ENCODE measurements around the gene STK32B. TPM values are rescaled to one million over a fixed set of nuclear protein-coding genes. Genes with fewer than 3 reads are reported as not detected.

STK32B gene
- total RNA-seq, 1 donor from 2014 or later = 4.2 TPM

DNA sequence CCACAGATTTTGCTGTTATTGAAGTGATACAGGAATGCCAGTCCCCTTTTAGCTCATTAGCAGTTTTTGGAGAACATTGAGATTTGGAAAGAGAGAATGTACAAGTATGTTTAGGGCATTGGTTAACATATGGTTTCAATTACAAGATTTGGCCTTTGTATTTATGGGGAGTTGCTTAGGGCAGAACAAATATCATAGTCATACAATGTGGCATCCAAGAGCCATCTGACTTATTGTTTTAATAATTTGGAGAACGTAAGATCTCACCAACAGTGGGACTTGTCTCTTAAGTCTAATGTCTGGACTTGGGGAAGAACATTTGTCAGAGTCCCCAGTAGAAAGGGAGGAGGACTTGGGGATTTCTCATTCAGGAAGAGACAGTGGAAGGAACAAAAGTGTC, 166.1 kb downstream of the STK32B start:
- no peak overlapping the region for H3K4me3 ChIP-seq (ENCODE audit: low read depth, low read length)
- no peak for DNase-seq (ENCODE audit: low read depth)
- TF ChIP-seq, protein P1, sequence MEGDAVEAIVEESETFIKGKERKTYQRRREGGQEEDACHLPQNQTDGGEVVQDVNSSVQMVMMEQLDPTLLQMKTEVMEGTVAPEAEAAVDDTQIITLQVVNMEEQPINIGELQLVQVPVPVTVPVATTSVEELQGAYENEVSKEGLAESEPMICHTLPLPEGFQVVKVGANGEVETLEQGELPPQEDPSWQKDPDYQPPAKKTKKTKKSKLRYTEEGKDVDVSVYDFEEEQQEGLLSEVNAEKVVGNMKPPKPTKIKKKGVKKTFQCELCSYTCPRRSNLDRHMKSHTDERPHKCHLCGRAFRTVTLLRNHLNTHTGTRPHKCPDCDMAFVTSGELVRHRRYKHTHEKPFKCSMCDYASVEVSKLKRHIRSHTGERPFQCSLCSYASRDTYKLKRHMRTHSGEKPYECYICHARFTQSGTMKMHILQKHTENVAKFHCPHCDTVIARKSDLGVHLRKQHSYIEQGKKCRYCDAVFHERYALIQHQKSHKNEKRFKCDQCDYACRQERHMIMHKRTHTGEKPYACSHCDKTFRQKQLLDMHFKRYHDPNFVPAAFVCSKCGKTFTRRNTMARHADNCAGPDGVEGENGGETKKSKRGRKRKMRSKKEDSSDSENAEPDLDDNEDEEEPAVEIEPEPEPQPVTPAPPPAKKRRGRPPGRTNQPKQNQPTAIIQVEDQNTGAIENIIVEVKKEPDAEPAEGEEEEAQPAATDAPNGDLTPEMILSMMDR (conservative IDR thresholded peaks at IDR 0.05; ENCODE audit: low read depth, low read length) = no peak

DNA sequence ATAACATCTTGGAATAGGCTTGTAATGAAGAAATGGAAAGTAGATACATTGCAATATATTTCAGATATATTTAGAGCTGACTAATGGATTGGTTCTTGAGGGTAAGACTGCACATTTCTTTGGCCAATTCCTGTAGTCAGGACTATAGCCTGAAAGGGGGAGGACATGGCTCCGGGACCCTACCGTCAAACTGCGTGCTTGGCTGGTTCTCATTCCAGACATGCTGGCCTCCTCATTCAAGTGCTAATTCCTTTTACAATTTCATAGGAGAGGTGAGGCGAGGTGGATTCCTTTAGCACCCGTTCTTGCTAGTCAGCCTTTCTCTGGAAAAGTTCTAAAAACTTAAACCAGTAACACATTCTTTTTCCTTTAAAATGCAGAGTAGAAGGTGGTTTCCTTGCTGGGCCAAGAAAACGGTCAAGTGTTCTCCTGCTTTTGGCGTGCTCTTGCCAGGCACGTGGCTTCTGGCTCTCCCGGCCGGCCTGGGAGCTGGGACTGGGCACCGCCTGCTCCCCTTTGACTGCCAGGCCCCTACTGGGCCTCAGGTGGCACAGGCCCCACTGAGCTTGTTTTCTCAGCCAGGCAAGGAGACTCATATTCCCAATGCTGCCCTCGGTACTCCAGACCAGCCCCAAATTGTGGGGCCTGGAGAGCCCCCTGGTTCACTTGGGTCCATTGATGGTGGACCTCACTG, 167.2 kb downstream of the STK32B start:
- H3K4me3 ChIP-seq (ENCODE audit: low read depth, low read length) = no peak overlapping the region
- TF ChIP-seq, protein P1 (conservative IDR thresholded peaks at IDR 0.05; ENCODE audit: low read depth, low read length) = no peak
- no peak for DNase-seq (ENCODE audit: low read depth)

DNA sequence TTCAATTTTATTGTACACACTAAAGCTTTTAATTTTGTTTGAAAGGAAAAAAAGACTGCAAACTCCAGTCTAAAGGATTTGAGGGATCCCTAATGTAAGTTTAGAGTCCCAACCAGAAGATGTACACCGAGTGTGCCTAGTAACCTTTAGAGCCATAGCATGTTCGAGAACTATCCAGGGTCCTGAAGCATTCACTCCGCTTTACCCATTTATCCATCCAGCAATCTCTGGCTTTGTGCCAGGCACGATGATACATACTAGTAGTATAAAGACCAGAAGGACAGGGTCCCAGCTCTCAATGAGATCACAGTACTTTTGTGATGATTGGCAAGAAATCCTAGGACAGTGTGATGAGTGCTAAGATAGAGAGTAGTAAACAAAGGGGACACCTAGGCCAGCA, 168.7 kb downstream of the STK32B start:
- no peak for DNase-seq (ENCODE audit: low read depth)
- TF ChIP-seq, protein P1 (conservative IDR thresholded peaks at IDR 0.05; ENCODE audit: low read depth, low read length) = no peak
- no peak overlapping the region for H3K4me3 ChIP-seq (ENCODE audit: low read depth, low read length)

DNA sequence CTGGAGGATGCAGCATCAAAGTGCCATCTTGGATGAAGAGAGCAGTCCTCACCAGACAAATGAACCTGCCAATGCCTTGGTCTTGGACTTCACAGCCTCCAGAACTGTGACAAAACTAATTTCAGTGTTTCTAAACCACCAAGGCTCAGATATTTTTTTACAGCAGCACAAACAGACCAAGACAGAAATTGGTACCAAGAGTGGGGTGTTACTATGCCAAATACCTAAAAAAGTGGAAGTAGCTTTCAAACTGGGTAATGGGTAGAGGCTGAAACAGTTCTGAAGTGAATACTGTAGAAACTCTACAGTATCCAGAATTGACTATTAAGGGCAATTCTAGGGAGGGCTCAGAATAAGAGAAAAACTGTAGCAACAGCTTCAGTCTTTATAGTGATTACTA, 170.8 kb downstream of the STK32B start:
- no peak for DNase-seq (ENCODE audit: low read depth)
- TF ChIP-seq, protein P1 (conservative IDR thresholded peaks at IDR 0.05; ENCODE audit: low read depth, low read length) = no peak
- H3K4me3 ChIP-seq (ENCODE audit: low read depth, low read length) = no peak overlapping the region

DNA sequence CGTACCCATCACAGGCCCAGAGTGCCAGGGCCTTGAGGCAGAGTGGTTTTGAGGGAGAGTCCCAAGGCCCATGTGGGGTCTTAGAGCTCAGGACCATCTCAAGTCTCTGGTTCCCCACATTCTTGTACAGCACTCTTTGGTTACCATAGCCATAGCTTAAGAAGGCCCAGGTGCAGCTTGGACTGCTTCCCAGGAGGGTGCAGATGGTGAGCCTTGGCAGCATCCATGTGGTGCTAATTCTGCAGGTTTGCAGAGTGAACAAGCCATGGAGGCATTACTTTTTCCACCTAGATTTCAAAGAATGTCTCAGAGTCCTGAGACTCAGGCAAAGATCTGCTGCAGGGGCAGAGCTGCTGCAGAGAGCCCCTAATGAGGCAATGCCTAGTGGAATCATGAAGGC, 171.7 kb downstream of the STK32B start:
- no peak for DNase-seq (ENCODE audit: low read depth)
- no peak overlapping the region for H3K4me3 ChIP-seq (ENCODE audit: low read depth, low read length)
- TF ChIP-seq, protein P1 (conservative IDR thresholded peaks at IDR 0.05; ENCODE audit: low read depth, low read length) = no peak

DNA sequence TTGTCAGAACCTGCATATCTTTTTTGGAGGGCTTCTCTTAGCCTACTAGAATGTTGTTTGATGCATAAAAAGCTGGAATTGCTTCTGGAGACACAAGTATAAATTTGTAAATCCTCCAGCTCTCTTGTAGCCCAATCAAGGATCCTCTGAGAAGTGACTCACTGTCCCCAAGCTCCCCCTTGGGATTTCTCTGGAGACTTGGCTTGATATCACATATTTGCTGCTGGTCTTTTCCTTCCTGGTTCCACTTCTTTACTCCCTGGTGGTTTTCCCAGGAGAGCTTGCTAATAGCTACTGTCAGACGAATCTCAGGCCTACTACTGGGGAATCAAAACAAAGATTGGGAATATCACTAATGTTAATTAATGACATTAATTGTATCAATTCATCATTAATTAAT, 173.1 kb downstream of the STK32B start:
- no peak overlapping the region for H3K4me3 ChIP-seq (ENCODE audit: low read depth, low read length)
- TF ChIP-seq, protein P1 (conservative IDR thresholded peaks at IDR 0.05; ENCODE audit: low read depth, low read length) = no peak
- DNase-seq (ENCODE audit: low read depth) = no peak

DNA sequence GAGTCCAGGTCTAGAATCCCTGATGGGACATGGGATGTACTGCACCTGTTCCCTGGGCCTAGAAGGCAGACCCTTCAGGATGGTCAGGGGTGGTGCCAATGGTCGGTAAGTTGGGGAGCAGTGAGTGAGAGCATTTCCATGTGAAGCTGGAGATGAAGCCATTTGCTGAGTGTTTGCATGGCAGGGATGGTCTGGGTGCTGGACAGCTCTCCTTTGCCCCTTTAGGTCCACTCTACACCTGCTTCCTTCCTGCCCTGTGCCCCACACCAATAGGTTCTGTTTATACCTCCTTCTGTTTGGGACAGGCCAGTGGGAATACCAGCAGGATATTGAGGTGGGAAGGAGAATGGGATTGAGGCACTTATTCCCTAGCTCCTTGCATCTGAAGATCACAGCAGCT, 181.3 kb downstream of the STK32B start:
- H3K4me3 ChIP-seq (ENCODE audit: low read depth, low read length) = no peak overlapping the region
- DNase-seq (ENCODE audit: low read depth) = no peak
- TF ChIP-seq, protein P1 (conservative IDR thresholded peaks at IDR 0.05; ENCODE audit: low read depth, low read length) = no peak
